HG02610 (cell line): ENCODE measurements around the gene UBB.

Experiments
- ATAC-seq: cut with Tn5 transposase; IDR thresholded peaks from one replicate; pipeline ENCODE4 v1.9.1; 2021; ENCODE audit warnings: mild to moderate bottlenecking, moderate library complexity; ENCODE audit not compliant: unreplicated experiment

Gene UBB

GRCh38 chr17:16417399-16417798 is 36.5 kb downstream of the UBB start:
- no peak for ATAC-seq

- ATAC-seq = no peak
Measured at GRCh38 chr17:16417896-16418684, 37.2 kb downstream of the UBB start.

- no peak for ATAC-seq
Measured at GRCh38 chr17:16418685-16419068, 37.8 kb downstream of the UBB start.

- peak; percentile 37 for ATAC-seq
Measured at GRCh38 chr17:16419074-16419928, 38.4 kb downstream of the UBB start.

- no peak for ATAC-seq
Measured at GRCh38 chr17:16419929-16420271, 39.0 kb downstream of the UBB start.

GRCh38 chr17:16422416-16422815 is 41.5 kb downstream of the UBB start:
- ATAC-seq = no peak

GRCh38 chr17:16423226-16423872 is 42.5 kb downstream of the UBB start:
- ATAC-seq = no peak

- ATAC-seq = no peak
Measured at GRCh38 chr17:16425202-16425601, 44.3 kb downstream of the UBB start.

GRCh38 chr17:16425698-16426659 is 45.1 kb downstream of the UBB start:
- ATAC-seq = no peak

- no peak for ATAC-seq
Measured at GRCh38 chr17:16427020-16427419, 46.1 kb downstream of the UBB start.

- no peak for ATAC-seq
Measured at GRCh38 chr17:16428098-16428882, 47.4 kb downstream of the UBB start.

GRCh38 chr17:16429083-16429482 is 48.2 kb downstream of the UBB start:
- no peak for ATAC-seq

- ATAC-seq = no peak
Measured at GRCh38 chr17:16430650-16431049, 49.8 kb downstream of the UBB start.

- ATAC-seq = no peak
Measured at GRCh38 chr17:16432017-16432416, 51.1 kb downstream of the UBB start.
